Stimulated activated CD8-positive, alpha-beta memory T cell treated with anti-CD3 and anti-CD28 coated beads, Interleukin-7, amount 100 ng/mL, for 1 hour (primary cell): ENCODE data around the gene C18orf63.

Source experiments
- DNase-seq, 2 donors: peaks; one replicate each; pipeline ENCODE4 v3.0.0-alpha.2; 2020; ENCODE audit warnings: low read depth in 2 of 2

Gene C18orf63

DNA sequence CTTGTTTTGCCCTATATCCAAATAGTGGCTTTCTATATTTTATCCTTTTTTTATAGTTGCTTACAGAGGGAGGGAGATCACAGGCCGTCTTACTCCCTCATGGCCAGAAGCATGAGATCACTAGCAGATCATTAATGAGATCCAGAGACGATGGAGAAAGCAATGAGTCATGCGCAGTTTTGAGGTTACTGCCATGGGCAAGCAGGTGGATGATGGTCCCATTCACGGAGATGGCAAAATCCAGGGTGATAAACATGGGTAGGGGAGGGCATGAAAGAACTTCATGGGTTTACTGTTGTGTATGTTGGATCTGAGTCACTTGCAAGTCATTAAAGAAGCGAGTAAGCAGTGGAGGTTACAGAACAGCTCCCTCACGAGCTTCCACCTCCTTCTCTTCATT is 60.4 kb downstream of the C18orf63 start:
- DNase-seq = no peak

DNA sequence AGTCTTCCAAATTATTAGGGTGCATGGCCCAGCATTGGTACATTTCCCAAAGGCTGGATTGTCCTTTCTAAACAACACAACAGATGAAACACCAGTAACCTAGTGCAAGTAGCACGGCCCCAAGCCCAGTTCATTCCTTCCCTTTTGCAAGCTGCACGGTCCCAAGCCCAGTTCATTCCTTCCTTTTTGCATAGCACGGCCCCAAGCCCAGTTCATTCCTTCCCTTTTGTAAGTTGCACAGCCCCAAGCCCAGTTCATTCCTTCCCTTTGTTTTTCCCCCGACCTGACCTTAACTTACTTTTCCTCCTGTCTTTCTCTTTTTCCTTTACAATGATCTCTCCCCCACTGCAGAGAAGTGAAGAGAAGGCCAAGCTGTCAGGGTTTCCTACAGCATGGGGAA is 60.9 kb downstream of the C18orf63 start:
- DNase-seq = no peak

DNA sequence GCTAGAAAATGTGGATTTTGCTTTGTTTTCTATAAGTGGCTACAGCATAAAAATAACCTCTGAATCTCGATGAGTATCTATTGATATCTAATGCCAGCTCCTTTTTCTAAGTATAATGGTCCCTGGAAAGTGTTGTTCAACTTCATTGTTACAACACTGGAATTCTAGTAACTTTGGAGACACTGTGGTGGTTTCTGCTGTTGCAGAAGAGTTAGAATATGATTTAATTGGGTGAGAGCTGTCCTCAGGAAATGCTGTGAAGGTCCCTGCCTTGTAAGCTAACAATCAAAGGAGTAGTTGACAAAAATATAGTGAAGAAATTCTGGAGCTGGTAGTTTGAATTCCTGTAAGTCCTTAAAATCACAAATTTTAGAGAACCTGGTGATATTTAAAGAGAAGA is 62.1 kb downstream of the C18orf63 start:
- no peak for DNase-seq

DNA sequence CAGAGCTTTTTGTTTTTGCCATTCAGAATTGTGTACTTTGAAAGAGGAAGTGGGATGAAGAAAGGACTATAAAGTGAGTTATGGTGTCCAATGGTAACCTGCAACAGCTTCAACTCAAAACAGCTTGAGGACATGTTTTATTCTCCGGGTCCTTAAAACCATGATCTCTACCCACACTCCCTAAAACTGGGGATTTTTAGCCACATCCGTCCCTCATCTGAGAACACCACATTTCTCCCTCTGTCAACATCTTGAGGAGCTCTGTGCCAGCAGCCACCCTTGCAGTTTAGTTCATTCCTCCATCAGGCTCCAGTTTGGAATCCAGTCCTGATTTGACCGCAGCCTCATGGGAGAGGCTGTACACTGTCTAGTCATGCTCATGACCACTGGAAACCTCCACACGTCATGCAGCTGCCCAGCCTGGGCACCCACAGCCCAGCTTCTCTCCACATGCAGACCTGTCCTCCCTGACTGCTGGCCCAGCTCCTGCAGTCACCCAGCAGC is 62.6 kb downstream of the C18orf63 start:
- DNase-seq = no peak

DNA sequence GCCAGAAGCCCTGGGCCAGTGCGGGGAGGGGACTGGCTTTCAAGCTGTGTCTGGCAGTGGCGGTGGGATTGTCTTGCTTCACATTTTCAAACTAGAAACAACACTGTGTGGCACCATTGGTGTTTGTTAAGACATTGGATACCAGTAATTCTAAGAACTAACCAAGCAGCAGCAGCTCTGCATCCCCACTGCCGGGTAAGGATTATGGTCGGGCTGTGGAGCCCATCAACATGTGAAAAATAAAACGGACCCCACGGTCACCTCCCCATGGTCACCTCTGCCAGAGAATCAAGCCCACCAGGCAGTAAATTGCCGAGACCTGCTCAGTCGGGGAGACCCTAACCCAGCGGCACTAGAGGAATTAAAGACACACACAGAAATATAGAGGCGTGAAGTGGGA is 65.3 kb downstream of the C18orf63 start:
- no peak for DNase-seq

DNA sequence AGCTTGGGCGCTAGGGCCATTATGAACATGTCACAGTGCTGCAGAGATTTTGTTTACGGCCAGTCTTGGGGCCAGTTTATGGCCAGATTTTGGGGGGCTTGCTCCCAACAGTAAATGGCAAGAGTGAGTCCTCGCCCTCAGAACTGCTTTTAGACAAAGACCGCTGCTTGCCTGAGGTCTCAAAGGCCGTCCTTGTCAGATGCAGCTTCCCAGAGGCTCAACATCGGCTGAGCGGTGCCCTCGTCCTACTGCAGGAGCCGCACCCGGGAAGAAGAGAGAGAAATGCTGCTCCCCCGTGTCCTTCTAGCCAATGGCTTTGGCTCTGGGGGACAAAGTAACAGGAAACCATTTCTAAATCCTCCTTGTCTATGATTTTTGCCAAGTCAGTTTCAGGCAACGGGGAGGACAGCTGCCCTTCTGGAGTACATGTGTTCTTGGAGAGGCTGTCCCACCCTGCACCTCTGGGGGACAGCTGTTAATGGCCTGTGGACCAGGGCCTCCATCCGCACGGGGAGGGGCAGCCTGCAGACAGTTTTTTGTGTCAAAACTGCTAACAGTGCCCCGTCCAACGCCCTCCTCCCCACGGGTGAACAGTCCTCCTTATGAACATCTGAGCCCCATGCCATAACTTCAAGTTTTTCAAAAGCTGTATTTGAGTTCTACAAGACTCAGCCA is 66.1 kb downstream of the C18orf63 start:
- DNase-seq = no peak

DNA sequence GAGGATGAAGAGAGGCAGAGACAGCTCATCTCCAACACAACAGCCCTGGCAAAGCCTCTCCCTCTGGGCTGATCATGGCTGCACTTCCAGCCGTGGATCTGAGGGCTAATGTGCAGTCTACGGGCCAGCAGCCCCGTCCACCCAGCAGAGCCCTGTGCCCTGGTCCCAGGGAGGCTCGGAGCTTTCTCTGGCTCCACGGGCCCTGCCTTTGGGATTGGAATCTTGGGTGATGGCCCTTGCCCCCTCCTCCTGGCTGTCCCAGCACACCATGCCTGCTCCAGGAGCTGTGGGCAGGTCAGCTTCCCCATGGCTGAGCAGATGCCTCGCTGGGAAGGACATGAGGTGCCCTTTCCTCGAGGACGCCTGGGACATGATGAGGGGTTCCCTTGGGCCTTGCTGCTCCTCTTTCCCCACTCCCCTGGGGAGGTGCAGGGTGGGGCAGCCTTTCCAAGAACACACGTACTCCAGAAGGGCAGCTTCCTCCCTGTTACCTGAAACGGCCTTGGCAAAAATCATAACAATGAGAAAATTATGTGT is 66.9 kb downstream of the C18orf63 start:
- no peak for DNase-seq

DNA sequence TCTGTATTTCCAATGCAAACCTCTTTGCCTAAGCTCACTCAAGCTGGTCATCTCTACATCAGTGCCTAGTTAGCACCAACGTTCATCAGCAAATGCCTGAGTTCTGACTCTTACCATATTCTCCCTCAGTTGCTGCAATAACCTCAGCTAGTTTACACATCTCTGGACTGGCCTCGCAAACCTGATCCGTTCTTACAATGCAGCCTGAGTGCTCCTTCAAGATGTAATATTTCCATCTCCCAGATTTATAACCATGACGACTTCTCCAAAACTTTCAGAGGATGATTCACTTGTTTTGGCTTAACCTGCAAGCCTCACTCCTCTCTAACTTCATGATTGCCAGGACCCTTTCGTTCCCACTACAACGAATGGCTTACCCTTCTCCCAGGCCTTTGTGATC is 71.7 kb downstream of the C18orf63 start:
- DNase-seq = no peak

DNA sequence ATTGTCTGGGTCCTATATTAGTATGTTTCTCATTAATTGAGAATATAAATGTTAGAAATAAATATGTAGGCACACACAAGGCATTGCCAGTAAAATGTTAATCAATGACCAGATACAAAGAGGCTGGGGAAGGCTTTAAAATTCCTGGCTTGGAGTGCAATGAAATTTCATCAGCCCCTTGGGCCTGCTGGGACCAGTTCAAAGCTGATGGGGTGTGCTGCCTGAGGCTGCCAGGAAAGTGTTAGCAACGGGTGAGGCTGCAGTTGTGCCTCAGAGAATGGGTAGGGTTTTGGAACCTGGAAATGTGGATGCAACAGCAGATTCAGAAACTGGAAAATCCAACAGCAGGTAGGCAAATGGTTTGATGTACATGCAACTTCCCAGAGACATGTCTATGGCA is 72.6 kb downstream of the C18orf63 start:
- no peak for DNase-seq

DNA sequence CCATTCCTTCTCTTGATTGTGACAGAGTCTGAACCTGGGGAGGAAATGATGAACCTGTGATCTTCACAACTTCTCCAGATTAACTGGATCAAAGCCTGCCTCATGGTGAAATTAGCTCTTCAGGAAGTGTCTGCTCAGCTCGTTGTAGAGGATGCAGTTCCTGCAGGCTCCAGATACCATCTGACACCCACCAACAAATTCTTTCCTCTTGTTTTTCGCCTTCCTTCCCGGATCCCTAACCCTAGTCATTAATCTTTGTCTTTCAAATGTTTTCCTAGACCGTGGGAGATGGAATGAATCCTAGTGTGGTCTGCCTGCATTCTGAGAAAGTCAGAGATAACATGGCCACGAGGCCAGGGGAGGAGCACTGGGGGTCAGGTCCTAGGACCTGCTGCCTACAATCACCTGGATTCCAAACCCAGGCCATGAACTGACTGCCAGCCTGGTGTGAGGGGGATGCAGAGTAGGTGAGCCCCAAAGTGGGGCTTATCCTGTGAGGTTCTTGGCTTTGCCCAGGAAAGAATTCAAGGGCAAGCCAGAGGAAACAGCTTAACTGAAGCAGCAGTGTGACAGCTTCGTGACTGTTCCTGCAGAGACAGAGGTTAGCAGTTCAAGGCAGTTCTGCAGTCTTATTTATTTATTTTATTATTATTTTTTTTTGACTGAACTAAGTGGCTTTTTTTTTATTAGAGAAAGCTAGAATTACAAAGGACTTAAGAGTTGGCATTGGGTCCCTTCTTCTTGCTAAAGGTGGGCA is 73.7 kb downstream of the C18orf63 start:
- DNase-seq = no peak

DNA sequence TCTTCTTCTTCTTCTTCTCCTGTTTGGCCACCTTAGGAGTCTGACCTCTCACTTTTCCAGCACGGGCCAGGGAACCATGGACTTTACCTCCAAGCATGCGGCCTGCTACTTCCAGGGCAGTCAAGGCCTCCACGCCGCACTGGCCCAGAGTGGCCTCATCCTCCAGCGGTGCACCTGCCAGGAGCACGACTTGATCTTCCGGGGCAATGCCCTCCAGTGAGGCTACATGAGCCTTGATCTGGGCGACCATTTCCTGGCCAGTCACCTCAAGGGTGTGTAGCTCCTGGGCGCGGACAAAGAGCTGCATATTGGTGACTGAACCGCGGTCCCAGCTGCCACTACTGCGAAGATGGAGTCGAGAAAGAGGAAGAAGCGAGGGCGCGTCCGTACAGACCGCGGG is 74.4 kb downstream of the C18orf63 start:
- DNase-seq = no peak

DNA sequence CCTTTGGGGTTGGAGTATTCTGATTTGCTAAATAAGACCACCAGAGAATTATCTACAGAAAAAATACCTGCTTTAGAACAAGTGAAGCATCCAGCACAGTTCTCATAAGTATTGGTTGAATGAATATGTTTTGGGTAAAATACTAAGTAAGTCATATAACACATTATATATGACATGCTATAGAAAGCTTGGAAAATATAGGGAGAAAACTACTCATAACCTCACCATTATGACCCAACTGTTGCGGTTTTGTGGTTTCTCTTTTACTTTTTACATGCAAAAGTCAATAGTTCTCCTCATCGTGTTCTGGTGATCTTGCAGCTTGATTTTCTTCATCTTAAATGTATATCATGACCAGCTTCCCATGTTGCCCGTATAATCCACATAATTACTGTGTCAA is 75.3 kb downstream of the C18orf63 start:
- no peak for DNase-seq

DNA sequence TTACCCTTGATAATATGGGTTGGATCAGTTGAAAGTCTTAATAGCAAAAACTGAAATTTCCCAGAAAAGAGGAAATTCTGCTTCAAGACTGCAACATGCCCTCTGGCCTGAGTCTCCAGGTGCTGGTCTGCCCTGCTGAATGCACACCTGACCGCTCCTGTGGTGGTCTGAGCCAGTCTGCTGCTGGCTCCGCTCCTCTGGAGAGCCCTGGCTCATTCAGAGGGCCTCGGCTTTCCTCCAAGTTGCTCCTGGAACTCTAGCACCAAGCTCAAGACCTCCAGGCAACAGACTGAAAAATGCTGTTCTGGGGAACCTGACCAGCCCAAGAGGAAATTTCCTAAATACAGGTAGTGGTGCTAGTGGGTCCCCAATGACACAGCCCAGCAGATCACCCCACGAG is 76.7 kb downstream of the C18orf63 start:
- no peak for DNase-seq

DNA sequence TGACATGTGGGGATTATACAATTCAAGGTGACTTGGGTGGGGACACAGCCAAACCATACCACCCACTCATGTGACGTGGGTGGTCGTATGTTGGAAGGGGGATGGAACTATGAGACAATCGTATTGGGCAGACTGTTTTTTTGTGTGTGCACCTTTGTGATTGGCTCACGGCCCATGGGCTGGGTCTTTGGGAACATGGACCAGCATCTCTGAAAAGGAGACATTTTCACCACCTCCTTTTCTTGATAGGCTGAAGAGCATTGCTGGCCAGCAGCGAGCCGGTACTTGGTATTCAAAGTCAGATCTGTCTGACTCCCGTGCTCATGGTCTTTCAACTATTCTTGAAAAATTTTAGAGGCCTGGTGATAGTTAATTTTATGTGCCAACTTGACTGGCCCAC is 79.4 kb downstream of the C18orf63 start:
- no peak for DNase-seq

DNA sequence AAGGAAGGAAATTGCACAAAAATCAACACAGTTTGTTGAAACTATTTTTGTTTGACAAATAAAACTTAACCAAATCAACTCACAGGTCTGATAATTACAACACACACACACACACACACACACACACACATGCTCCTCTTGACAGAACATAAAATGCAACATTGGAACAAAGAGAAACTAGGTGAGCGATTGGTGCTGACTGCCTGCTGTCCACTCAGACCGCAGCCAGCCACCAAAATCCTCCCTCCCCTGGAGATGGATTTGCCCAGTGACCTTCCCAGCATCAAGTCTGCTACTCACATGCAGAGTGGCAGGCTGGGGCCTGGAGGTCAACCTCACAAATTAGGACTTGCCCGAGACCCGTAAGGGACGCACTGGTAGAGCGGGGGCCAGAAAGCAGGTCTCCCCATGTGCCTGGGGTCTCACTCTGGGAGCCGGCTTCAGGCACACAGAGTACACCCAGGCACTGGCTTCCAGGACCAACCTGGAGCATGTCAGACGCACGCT is 80.1 kb downstream of the C18orf63 start:
- DNase-seq = no peak

DNA sequence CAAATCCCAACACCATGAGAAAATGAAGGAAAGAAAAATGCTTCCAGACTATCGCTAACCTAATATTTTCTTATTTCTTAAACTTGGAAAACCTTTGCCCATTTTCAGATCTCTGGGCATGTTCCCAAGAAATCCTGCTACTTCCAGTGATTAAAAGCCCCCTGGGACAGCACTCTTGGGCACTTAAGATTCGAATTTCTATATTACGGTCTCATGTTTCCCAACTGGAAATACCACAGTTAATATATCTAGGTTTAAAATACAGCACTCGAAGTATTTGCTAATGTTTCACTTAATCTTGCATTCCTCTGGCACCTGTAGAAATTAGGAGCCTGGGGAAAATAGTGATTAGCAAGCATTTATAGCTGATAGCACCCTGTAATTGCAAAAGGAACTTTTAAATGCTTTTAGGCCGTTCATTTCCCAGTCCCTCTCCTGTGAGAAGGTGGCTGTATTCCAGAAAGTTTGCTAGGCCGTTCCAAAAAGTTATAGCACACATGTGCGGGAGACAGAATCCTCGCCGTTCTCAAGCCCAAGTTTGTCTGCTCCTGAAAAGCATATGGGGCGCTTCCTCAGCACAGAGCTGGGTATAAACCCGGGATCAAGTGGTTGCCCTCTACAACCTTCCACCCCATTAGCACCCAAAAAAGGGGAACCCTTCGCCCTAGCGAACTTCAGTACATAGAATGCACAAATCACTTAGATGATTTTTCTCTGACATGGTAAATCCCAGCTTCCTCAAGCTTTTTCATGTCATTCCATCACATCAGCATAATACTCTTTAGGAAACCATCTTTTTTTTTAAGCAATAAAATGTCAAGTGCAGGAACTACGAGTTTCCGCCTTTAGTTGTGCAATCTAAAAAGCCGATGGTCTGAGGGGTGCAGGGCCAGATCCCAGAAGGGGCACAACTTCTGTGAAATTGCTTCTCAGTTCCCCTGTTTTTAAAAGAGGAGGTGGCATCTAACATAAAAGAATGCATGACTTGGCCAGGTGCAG is 80.8 kb downstream of the C18orf63 start:
- DNase-seq = no peak

DNA sequence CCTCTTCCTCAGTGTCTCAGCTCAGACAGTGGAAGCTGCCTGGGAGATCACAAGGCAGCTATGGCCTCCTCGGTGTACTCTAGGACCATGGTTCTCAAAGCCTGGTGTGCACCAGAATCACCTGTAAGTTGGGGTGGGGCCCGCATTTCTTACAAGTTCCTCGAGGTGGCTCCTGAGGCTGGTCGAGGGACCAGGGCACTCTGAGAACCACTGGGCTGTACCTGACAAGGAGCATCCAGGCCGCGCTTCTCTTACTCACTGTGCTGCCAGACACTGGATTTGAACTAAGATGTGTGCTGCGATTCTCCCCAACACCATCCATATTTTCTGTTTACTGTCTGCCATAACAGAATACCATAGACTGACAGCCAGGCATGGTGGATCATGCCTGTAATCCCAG is 81.9 kb downstream of the C18orf63 start:
- no peak for DNase-seq

DNA sequence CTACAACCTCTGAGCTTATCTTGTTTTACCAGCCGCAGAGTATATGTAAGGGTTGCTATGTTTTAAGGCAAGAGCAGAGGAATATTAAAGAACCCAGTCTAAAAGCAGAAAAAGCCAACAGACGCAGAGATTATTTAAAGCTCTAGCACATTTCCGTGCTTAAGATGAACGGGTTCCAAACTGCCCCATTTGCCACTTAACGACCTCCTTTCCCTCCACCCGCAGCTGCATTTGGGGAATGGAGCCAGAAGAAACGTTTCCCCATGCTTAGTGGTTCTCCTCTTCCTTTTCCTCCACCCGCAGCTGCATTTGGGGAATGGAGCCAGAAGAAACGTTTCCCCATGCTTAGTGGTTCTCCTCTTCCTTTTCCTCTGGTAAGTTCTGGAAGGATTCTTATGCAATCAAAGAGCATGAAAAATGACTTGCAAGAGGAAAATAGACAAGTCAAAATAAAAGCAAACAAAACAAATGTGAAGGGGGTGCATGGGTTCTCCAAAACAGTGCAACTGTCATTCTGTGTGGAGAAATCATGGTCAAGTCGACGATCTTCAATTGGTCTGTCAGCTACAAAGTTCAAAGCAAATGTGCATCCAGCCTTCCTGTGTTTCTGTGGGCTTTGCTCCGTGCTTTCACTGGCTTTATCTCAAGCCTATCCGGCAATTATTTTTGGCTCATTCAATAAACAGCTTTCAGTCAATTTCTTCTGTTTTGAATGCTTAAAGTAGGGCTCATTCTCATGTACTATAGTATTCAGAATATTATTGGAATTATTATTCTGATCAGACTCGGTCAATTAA is 83.7 kb downstream of the C18orf63 start:
- no peak for DNase-seq

DNA sequence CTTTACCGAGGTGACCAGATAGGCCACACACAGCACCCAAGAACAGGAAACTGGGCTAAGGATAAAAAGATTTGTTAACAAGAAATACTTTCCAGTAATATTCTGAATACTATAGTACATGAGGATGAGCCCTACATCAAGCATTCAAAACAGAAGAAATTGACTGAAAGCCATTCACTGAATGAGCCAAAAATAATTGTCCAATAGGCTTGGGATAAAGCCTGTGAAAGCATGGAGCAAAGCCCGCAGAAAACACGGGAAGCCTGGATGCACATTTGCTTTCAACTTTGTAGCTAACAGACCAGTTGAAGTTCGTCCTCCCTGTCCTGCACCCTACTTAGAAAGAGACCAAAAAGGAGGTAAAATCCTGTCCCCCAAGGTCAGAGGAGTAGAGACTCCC is 85.2 kb downstream of the C18orf63 start:
- no peak for DNase-seq

DNA sequence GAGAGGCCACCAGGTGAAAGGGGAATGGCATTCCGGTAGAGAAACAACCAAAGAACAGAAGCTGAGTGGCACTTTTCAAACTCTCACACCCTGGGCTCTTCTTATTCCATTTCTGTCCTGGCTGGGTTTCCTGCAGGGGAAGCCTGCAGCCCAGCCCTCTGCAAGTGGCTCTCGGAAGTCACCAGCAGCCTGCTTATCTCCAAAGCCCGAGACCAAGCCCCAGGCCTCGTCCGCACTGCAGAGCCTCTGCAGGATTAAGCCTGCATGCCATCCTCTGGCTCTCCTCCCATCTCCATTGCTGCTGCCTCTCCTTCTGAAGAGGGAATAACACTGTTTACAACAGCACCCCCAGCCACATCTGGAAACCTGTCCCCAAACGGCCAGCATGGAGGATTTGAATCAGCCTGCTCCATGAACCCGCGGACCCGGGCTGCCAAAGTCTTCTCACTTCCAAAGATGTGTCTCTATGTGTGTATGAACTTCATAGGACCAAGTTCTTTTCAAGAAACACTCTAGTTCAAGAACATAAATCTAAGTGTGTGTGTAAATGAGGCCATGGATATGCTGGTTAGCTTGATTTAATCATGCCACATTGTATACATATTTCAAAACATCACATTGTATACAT is 87.3 kb downstream of the C18orf63 start:
- DNase-seq = no peak
